Measurements from ENCODE around the gene LEF1. TPM values are rescaled to one million over a fixed set of nuclear protein-coding genes. Genes with fewer than 3 reads are reported as not detected.
"Not testable (repeated sequence)": the region's sequence is repeated elsewhere in the genome, so short reads cannot be mapped to it uniquely, and the experiment has no call there.

Gene LEF1
- total RNA-seq, 1 donor, result under 0.01 TPM

DNA sequence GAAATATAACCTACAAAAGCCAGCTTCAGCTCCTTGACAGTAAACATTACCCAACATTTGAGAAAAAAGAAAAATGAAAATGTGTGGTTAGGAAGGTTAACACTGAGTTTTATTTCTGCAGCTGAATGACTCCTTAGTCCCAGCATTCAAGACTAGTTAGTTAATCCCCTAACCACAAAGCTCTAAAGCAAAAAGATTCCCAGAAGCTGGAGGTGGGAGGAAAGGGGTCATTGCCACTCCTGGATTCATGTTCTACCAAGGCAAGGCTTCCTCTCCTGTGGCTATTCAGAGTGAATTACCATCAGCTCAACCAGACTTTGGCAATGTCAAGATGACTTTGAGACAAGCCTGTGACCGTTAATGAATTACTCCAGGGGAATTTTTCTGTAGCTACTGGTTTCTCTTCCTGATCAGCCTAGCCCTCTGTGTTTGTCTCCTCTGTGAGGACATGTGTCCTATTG, 115.5 kb downstream of the LEF1 start:
- no peak for DNase-seq (ENCODE audit: low read depth)
- TF ChIP-seq, protein P1, sequence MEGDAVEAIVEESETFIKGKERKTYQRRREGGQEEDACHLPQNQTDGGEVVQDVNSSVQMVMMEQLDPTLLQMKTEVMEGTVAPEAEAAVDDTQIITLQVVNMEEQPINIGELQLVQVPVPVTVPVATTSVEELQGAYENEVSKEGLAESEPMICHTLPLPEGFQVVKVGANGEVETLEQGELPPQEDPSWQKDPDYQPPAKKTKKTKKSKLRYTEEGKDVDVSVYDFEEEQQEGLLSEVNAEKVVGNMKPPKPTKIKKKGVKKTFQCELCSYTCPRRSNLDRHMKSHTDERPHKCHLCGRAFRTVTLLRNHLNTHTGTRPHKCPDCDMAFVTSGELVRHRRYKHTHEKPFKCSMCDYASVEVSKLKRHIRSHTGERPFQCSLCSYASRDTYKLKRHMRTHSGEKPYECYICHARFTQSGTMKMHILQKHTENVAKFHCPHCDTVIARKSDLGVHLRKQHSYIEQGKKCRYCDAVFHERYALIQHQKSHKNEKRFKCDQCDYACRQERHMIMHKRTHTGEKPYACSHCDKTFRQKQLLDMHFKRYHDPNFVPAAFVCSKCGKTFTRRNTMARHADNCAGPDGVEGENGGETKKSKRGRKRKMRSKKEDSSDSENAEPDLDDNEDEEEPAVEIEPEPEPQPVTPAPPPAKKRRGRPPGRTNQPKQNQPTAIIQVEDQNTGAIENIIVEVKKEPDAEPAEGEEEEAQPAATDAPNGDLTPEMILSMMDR (IDR thresholded peaks at IDR 0.05; ENCODE audit: insufficient read depth, low read depth, low read length), result no peak

DNA sequence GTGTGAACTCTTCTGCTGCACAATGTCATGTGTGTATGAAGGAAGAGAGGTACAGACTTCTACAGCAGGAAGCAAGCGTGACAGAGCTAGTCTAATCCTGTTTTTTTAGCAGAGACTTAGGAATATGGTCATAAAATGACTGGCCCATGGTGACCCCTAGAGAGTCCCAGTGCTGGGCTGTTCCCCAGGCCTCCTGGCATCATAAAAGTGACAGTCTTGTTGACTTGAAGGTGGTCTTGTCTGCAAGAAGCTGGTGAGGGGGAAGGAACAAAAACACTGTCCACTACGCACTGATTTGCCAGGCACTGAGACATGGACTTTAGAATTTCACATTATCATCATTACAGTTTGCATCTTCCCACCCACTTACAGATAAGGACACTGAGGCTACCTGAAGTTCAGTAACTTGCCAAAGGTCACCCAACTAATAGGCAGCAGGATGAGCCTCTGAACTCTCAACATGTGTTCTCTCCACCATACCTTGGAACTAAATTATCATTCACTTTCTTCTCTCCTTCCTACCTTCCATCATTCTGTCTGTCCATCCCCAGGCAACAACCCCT, 116.1 kb downstream of the LEF1 start:
- DNase-seq (ENCODE audit: low read depth), result no peak
- no peak overlapping the region for H3K4me3 ChIP-seq (ENCODE audit: low read depth, low read length)
- TF ChIP-seq, protein P1 (IDR thresholded peaks at IDR 0.05; ENCODE audit: insufficient read depth, low read depth, low read length), result no peak

More for the DNA sequence above, 115.5 kb downstream of the LEF1 start:
- no peak overlapping the region for H3K4me3 ChIP-seq (ENCODE audit: low read depth, low read length)

DNA sequence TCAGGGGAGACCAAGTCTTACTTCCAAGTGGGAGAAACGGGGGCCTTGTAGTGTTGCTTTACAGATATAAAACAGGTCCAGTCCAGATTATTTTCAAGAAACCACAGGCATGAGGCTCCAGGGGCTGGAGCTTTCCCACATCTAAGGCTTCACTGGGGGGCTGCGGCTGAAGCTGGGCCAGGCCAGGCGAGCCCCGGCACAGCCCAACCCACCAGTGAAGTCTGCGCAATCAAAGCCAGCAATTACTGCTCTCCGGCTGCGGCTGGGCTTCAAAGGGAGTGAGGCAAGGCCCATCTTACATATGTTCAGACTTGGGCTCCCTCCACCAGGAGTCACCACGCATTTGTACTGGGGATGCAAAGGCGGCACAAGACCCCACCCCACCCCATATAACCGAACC, 117.4 kb downstream of the LEF1 start:
- no peak overlapping the region for H3K4me3 ChIP-seq (ENCODE audit: low read depth, low read length)
- TF ChIP-seq, protein P1 (IDR thresholded peaks at IDR 0.05; ENCODE audit: insufficient read depth, low read depth, low read length), result no peak
- DNase-seq (ENCODE audit: low read depth), result peak; percentile 13

DNA sequence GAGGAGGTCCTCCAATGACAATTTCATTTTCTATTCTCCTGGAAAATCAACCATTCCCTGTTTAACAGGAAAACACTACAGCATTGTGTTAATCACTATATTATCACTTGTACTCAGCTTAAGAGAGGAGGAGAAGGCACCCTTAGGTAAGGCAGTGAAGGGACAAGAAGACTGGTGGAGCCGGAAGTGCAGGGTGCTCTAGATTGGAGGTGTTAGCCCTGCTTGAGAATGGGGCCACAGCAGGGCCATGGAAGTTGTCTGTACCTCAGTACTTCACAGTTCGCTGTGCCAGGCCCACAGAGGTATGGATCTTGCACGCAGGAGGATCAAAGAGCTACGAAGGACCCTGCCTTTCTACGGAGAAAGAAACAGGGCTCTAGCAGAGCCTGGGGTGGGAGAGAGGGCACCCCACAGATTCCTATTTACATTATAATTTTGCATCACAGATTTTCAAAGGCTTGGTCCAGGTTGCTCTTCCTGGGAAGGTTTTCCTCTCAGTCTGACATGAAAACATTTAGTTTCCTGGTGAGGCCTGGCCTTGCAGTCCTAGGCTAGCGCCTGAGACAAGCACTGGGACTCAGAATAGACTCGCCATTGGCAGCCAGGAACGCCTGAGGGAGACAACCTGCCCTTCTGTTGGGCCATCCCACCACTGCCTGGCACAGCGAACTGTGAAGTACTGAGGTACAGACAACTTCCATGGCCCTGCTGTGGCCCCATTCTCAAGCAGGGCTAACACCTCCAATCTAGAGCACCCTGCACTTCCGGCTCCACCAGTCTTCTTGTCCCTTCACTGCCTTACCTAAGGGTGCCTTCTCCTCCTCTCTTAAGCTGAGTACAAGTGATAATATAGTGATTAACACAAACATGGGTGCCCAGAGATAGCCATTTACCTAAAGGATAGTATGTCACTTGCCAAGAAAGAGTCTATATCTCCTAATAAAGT, 118.3 kb downstream of the LEF1 start:
- DNase-seq (ENCODE audit: low read depth); H3K4me3 ChIP-seq (ENCODE audit: low read depth, low read length): not testable (repeated sequence)

DNA sequence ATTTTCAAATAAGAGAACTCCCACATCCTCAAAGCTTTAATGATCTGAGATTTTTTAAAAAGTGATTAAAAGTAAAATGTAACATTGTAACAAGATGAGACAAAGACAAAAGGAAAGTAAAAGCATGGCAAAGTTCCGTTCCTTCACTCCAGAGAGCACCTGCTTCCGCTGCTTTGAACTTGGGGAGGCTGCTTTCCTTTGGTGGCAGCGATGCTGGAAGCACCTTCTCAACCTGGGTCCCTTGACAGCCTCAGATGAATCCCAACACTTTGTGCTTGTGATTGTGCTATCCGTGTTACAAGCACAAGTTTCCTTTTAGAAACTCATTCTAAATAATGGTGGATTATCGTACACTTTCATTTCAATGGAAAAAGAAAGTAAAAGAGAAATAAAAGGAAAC, 119.3 kb downstream of the LEF1 start:
- H3K4me3 ChIP-seq (ENCODE audit: low read depth, low read length), result no peak overlapping the region
- TF ChIP-seq, protein P1 (IDR thresholded peaks at IDR 0.05; ENCODE audit: insufficient read depth, low read depth, low read length), result no peak
- no peak for DNase-seq (ENCODE audit: low read depth)

DNA sequence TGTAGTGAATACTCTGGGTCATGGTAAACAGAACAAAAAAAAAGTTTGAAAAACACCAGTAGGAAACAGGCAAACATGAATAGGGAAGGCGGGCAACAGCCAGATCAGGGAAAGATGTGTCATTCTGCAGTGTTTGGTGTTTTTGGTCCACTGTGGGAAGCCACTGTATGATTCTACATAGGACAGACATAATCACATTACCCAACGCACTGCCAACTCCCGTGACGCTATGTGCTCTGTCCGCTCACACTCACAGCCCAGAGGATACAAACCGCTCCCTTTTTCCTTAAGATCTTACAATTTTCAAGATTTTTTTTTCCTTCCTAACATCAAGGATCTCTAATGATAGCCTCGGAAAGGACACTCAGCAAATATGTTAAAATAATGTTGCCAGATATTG, 119.7 kb downstream of the LEF1 start:
- TF ChIP-seq, protein P1 (IDR thresholded peaks at IDR 0.05; ENCODE audit: insufficient read depth, low read depth, low read length), result no peak
- H3K4me3 ChIP-seq (ENCODE audit: low read depth, low read length), result no peak overlapping the region
- DNase-seq (ENCODE audit: low read depth), result no peak

DNA sequence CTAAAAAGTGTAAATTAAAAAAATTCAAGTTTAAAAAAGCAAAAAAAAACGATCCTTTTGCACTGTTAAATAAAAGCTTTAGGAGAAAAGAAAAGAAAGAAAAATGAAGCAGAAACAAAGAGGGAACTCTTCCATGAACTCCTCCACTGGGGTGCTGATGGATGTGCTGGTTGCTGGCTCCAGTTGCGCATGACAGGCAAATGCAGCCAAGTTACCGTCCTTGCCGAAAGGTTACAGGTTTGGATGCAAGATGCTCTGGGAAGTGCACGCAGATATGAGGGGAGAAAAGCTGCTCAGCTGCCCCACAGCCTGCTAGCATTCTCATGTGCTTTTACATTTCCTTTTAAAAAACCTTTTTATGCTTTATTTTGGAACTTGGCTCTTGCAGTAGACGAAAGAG, 120.6 kb downstream of the LEF1 start:
- H3K4me3 ChIP-seq (ENCODE audit: low read depth, low read length), result no peak overlapping the region
- no peak for DNase-seq (ENCODE audit: low read depth)
- TF ChIP-seq, protein P1 (IDR thresholded peaks at IDR 0.05; ENCODE audit: insufficient read depth, low read depth, low read length), result no peak
